PFSK-1 (cell line): ENCODE data around the gene CRIP2.

Experiments used
- POLR2AphosphoS5 ChIP-seq: IDR thresholded peaks from 2 replicates; pipeline ENCODE4 v1.6.1; 2012; ENCODE audit warnings: low read depth, mild to moderate bottlenecking, control low read depth, low read length, moderate library complexity
- SIN3A ChIP-seq: IDR thresholded peaks from 2 replicates; pipeline ENCODE4 v1.6.1; 2012; ENCODE audit warnings: mild to moderate bottlenecking, low read length, moderate library complexity, borderline replicate concordance; ENCODE audit not compliant: insufficient read depth

DNA sequence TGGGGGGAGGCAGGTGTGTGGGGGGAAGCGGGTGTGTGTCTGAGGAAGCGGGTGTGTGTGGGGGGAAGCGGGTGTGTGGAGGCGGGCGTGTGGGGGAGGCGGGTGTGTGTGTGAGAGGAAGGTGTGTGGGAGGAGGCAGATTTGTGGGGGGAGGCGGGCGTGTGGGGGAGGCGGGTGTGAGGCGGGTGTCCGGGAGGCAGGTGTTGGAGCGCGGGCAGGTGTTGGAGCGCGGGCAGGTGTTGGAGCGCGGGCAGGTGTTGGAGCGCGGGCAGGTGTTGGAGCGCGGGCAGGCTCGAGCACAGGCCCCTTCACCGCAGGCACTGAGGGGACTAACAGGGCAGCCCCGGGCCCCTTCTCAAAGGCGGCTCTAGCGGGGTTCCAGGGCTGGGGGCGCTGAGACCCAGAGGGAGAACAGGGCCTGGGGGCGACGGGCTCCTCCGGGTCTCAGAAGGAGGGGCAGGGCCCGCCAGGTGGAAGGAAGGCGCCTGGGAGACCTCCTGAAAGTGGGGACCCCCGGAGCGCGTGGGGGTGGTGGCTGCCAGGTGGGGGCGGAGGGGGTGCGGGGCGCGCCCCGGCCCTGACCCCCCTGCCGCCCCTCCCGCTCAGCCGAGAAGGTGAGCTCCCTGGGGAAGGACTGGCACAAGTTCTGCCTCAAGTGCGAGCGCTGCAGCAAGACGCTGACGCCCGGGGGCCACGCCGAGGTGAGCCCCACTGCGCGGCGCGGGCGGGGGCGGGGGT, 3.2 kb downstream of the CRIP2 start:
- TF ChIP-seq POLR2AphosphoS5 (no peak), SIN3A (no peak)
